HG02798 (cell line): Measurements from ENCODE around the gene RPAP2.

Experiments used
- ATAC-seq: cut with Tn5 transposase; IDR thresholded peaks from one replicate; pipeline ENCODE4 v1.9.1; 2021; ENCODE audit warnings: mild to moderate bottlenecking; ENCODE audit not compliant: unreplicated experiment, poor library complexity

RPAP2 gene

DNA sequence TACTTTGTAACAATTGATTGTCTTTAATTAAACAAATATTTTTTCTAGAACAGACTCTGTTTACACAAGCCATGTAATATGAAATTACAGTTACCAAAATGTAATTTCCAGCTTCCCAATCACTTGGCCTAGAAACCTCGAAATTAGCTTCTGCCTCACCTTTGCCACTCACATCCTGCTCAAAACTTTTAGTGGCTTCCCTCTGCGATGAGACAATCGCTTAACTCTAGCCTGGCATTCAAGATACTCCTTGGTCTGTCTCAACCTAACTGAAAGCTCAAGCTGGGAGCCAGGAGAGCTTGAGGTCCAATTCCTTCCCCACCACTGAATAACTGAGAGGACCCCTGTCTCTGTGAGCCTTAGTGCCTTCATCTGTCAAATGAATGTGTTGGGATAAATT lies 145.0 kb downstream of the RPAP2 start:
- ATAC-seq: no peak

DNA sequence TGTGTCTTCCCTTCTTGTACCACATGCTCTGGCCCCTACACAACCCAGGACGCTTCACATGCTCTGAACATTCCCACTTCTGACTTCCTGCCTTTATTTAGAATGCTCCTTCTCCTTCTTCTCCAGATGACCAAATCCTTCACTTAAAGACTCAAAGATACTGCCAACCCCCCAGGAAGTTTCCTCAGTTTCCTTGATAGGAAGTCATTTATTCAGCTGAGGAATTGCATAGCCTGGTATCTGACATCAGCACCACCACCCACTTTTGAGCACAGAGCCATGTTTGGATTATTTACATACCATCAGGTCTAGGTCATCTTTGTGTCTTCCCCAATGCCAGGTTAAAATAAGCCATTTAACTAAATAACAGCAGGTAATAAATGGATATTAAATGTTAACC lies 145.5 kb downstream of the RPAP2 start:
- ATAC-seq: no peak

DNA sequence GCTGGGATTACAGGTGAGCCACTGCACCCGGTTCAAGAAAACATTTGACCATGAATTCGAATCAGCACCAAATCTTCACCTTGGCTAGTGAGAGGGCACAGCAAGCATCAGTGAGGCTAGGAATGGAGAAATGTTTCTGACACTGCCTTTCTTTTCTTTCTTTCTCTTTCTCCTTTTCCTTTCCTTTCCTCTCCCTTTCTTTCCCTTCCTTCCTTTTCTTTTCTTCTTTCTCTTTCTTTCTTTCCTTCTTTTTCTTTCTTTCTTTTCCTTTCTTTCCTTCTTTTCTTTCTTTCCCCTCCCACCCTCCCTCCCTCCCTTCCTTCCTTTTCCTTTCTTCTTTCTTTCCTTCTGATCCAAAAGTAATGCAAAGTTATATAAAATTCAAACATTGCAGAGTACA lies 147.0 kb downstream of the RPAP2 start:
- ATAC-seq: no peak

DNA sequence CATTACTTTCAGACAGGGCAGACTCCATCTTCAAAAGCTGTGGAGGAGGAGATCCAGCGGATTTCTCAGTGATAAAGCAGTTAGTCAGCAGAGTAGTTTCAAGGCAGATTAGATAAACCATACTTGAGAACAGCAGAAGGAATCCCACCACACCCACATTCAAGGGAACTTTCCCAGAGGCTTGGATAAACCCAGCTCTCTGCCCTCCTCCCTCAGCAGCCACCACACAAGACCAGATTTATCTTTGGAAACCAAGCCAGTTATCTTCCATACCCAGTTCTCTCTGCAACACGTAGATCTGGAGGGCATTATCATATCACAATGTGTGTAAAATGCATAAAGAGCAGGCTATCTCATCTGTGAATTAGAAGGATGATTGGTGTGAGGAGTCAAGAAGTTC lies 147.7 kb downstream of the RPAP2 start:
- no peak for ATAC-seq

DNA sequence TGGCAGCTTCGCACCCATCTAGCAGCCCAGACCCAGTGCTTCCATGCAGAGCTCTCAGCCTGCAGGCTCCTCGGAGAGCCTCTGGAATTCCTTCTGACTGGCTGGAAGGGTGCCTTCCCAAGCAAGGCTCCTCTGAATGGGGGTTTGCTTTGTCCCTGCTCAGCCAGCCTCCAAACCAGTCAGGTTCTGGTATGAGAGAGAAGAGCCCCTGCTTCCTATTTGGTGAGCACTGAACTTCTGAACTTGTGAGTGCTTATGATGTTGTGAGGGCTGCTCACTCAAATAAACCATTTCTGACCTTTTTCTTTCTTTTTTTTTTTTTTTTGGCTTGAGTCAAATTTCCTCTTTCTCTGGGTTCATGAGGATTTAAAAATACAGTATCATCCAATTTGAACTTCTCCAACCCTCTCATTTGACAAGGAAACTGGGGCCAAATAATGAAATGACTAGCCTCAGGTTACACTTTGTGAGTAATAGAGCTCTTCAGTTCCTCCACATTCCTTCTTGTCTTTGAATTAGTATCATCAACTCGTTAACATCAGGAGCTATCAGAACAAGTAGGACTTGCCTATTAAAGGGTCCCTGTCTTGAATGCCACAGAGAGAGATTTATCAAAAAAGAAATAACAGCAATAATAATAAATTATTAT lies 148.3 kb downstream of the RPAP2 start:
- ATAC-seq: no peak

DNA sequence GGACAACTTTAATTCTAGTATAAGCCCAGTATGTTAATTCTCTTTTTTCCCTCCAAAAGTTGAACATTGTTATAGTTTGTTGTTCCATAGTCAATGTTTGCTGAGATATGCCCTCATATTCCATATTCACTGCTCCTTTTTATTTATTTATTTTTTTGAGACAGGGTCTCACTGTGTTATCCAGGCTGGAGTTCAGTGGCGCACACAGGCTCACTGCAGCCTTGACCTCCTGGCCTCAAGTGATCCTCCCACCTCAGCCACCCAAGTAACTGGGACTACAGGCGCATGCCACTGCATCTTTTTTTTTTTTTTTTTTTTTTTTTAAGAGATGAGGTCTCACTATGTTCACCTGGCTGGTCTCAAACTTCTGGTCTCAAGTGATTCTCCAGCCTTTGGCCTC lies 149.1 kb downstream of the RPAP2 start:
- ATAC-seq: no peak
